Activated CD4-positive, alpha-beta T cell treated with anti-CD3 and anti-CD28 coated beads, Interleukin-10, Interleukin-2, amounts not matched to agents 100 ng/mL and 50 ng/mL, durations not matched to agents 16 hours and 8 hours (primary cell): ENCODE measurements around the gene ELAVL1.
A peak's percentile ranks its signal among the peaks of the same experiment; 100 is the strongest.

Experiments
- DNase-seq: peaks from one replicate; pipeline ENCODE4 v3.0.0-alpha.2; 2020

ELAVL1 gene

GRCh38 chr19:7932930-7933300, 72.5 kb downstream of the ELAVL1 start:
- no peak for DNase-seq

- no peak for DNase-seq
Observed at GRCh38 chr19:7932276-7932929, 73.0 kb downstream of the ELAVL1 start.

- no peak for DNase-seq
Observed at GRCh38 chr19:7931221-7932061, 74.0 kb downstream of the ELAVL1 start.

GRCh38 chr19:7930765-7931164, 74.7 kb downstream of the ELAVL1 start:
- no peak for DNase-seq

GRCh38 chr19:7930030-7930429, 75.4 kb downstream of the ELAVL1 start:
- DNase-seq: peak; percentile 26

- DNase-seq: peak; percentile 63
Observed at GRCh38 chr19:7928741-7929701, 76.4 kb downstream of the ELAVL1 start.

GRCh38 chr19:7928334-7928706, 77.1 kb downstream of the ELAVL1 start:
- no peak for DNase-seq

GRCh38 chr19:7927605-7928333, 77.7 kb downstream of the ELAVL1 start:
- DNase-seq: no peak

GRCh38 chr19:7926727-7927604, 78.5 kb downstream of the ELAVL1 start:
- no peak for DNase-seq

- DNase-seq: peak; percentile 82
Observed at GRCh38 chr19:7926021-7926726, 79.3 kb downstream of the ELAVL1 start, which contains the start of gene CTXN1. Gene CTXN1, minus strand, starts transcription at chr19:7926135. Its CDS starts 597 bp downstream, at chr19:7925538.

GRCh38 chr19:7925171-7925851, 80.1 kb downstream of the ELAVL1 start:
- peak; percentile 85 for DNase-seq

- no peak for DNase-seq
Observed at GRCh38 chr19:7924651-7925170, 80.7 kb downstream of the ELAVL1 start.

GRCh38 chr19:7924241-7924640, 81.2 kb downstream of the ELAVL1 start:
- DNase-seq: no peak

- no peak for DNase-seq
Observed at GRCh38 chr19:7923295-7924191, 81.9 kb downstream of the ELAVL1 start.

- no peak for DNase-seq
Observed at GRCh38 chr19:7922836-7923195, 82.6 kb downstream of the ELAVL1 start.

GRCh38 chr19:7921967-7922835, 83.2 kb downstream of the ELAVL1 start:
- no peak for DNase-seq

- DNase-seq: no peak
Observed at GRCh38 chr19:7921302-7921966, 84.0 kb downstream of the ELAVL1 start.
